Activated naive CD4-positive, alpha-beta T cell treated with anti-CD3 and anti-CD28 coated beads for 36 hours (primary cell): ENCODE results near the gene TSHZ3. TPM values are rescaled to one million over a fixed set of nuclear protein-coding genes. Genes with fewer than 3 reads are reported as not detected.
A peak's percentile ranks its signal among the peaks of the same experiment; 100 is the strongest.

Experiments used
- CTCF ChIA-PET: fragments of 350-600 bp; sonication (Branson Sonifier 250); formaldehyde crosslinking; loops from one replicate; lab custom pipeline; 2021; ENCODE audit warnings: antibody characterized with exemption; lab: Charles Lee
- DNase-seq: peaks from one replicate; pipeline ENCODE4 v3.0.0-alpha.2; 2020
- H3K27ac Mint-ChIP-seq: one replicate; pipeline ENCODE4 v1.8.0; 2021; ENCODE audit warnings: mild to moderate bottlenecking, mixed read lengths
- H3K27me3 Mint-ChIP-seq: one replicate; pipeline ENCODE4 v1.8.0; 2021; ENCODE audit warnings: low read depth, mixed read lengths
- H3K36me3 Mint-ChIP-seq: one replicate; pipeline ENCODE4 v1.8.0; 2021; ENCODE audit warnings: low read depth, mixed read lengths
- H3K4me1 Mint-ChIP-seq: one replicate; pipeline ENCODE4 v1.8.0; 2021; ENCODE audit warnings: low read depth, mixed read lengths
- H3K4me3 Mint-ChIP-seq: one replicate; pipeline ENCODE4 v1.8.0; 2021; ENCODE audit warnings: mild to moderate bottlenecking, moderate library complexity, mixed read lengths
- H3K9me3 Mint-ChIP-seq: one replicate; pipeline ENCODE4 v1.8.0; 2021; ENCODE audit warnings: mixed read lengths
- intact Hi-C: fragments of 100-400 bp; cut with micrococcal nuclease; formaldehyde crosslinking; loops from one replicate; pipeline ENCODE4 v1.15.1; 2023
- total RNA-seq, 2 experiments: library from RNA; stranded (reverse); gene quantifications; one replicate each; pipeline ENCODE4 v1.2.3, GENCODE V29; 2021

The TSHZ3 gene
- total RNA-seq, 2 experiments from 2014 or later: 1.6 to 2.0 TPM

GRCh38 chr19:31352782-31353651 lies 3.8 kb upstream of the TSHZ3 start:
- peaks cover 61% of the 10 kb centered on the region for H3K27me3 Mint-ChIP-seq
- H3K36me3 Mint-ChIP-seq: peaks cover 2% of the 10 kb centered on the region
- H3K4me1 Mint-ChIP-seq: peaks cover 48% of the 10 kb centered on the region
- no peak overlapping the region for H3K27ac Mint-ChIP-seq
- H3K4me3 Mint-ChIP-seq: no peak overlapping the region
- intact Hi-C loops: loop anchor here (5.0 to 10.0 kb wide), 3 partner anchors 992 to 1826 kb away; partner anchors contain the start of genes GPATCH1, VSTM2B and ZNF507
- no peaks in the 10 kb centered on the region for H3K9me3 Mint-ChIP-seq
- CTCF ChIA-PET: interaction anchor here (0.6 to 1.0 kb wide), 2 partner anchors 547 to 872 kb away, joined by 3 read pairs; no protein-coding TSS in a partner anchor
- no peak for DNase-seq

DNA sequence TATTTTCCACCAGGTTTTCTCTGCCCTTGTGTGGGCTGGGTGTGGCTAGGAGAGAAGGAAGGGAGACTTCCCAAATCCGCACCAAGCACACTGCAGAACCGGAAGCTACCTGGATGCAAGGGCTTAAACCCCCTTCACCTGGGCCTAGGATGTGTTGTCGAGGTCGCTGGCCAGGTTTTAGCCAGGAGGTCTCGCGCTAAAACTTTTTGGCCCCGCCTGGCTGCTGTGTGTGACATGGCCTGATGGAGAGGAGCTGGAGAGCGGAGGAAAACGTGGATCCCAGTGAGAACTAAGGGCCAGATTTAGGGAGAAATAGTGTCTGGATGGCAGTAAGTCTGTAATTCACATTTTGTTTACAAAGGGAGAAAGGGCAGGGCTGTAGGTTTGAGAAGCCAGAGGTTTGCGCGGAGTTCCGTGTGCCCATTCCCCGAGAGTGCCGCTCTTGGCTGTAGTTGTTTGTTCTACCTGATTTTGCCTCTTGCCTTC lies 3.1 kb upstream of the TSHZ3 start:
- Mint-ChIP-seq H3K9me3 (no peaks in the 10 kb centered on the region), H3K4me3 (no peak overlapping the region), H3K4me1 (peaks cover 49% of the 10 kb centered on the region), H3K27ac (no peak overlapping the region), H3K27me3 (peaks cover 61% of the 10 kb centered on the region), H3K36me3 (peaks cover 2% of the 10 kb centered on the region)
- intact Hi-C loops: loop anchor here (5.0 to 10.0 kb wide), 3 partner anchors 992 to 1825 kb away; partner anchors contain the start of genes GPATCH1, VSTM2B and ZNF507
- CTCF ChIA-PET: no interaction called here
- DNase-seq: no peak

- Mint-ChIP-seq H3K4me3 (peak overlapping the region; percentile 53), H3K27ac (no peak overlapping the region), H3K9me3 (no peaks in the 10 kb centered on the region), H3K36me3 (peaks cover 2% of the 10 kb centered on the region), H3K4me1 (peaks cover 48% of the 10 kb centered on the region), H3K27me3 (peaks cover 62% of the 10 kb centered on the region)
- intact Hi-C loops: loop anchor here (2.0 to 10.0 kb wide), 4 partner anchors 993 to 1825 kb away; partner anchors contain the start of genes GPATCH1, PDCD5, VSTM2B and ZNF507
- DNase-seq: no peak
- CTCF ChIA-PET: no interaction called here
Observed at GRCh38 chr19:31351855-31352195, 2.6 kb upstream of the TSHZ3 start.

DNA sequence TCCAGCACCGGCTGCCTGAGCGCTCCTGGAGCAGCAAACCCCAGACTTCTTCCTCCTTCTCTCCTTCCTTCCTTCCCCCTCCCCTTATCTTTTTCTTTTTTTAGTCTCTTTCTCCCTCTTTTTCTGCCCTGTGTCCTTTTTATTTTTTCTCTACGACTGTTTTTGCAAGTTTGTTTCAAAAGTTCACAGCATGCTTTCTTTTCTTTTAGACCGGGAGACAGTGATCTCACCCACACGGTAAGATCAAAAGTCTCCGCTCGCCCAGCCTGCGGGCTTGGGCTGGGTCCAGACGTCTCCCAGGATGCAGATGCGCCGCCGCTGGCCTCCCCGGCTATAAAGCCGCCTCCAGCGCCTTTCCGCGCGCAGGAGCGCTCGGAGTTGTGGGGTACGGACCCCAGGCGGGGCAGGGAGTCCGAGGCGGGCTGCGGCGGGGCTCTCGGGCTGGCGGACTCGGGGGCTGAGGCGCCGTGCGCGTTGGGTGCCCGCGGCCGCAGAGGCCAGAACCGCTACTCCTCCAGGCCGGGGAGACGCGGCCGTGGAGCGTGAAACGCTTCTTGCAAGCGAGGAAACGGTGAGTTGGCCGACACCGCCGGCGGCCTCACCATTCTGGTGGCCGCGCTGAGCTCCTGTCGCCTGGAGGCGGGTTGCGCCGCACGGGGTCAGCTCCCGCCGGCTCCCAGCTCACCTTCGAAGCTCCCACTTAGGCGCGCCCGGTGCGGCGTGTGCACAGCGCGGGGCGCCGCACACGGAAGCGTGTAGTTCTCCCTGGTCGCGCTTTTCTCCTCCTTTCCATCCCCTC lies 2.0 kb upstream of the TSHZ3 start:
- CTCF ChIA-PET: no interaction called here
- Mint-ChIP-seq H3K27me3 (peaks cover 61% of the 10 kb centered on the region), H3K9me3 (no peaks in the 10 kb centered on the region), H3K4me1 (peaks cover 42% of the 10 kb centered on the region), H3K36me3 (peaks cover 2% of the 10 kb centered on the region), H3K4me3 (peak overlapping the region; percentile 85), H3K27ac (no peak overlapping the region)
- no peak for DNase-seq
- intact Hi-C loops: loop anchor here (2.0 to 10.0 kb wide), 4 partner anchors 994 to 1824 kb away; partner anchors contain the start of genes GPATCH1, PDCD5, VSTM2B and ZNF507

GRCh38 chr19:31350693-31351055 lies 1.4 kb upstream of the TSHZ3 start:
- H3K27ac Mint-ChIP-seq: no peak overlapping the region
- peak overlapping the region; percentile 85 for H3K4me3 Mint-ChIP-seq
- H3K4me1 Mint-ChIP-seq: peaks cover 39% of the 10 kb centered on the region
- intact Hi-C loops: loop anchor here (2.0 to 10.0 kb wide), 4 partner anchors 994 to 1823 kb away; partner anchors contain the start of genes GPATCH1, PDCD5, VSTM2B and ZNF507
- CTCF ChIA-PET: no interaction called here
- H3K36me3 Mint-ChIP-seq: peaks cover 2% of the 10 kb centered on the region
- H3K9me3 Mint-ChIP-seq: no peaks in the 10 kb centered on the region
- H3K27me3 Mint-ChIP-seq: peaks cover 57% of the 10 kb centered on the region
- no peak for DNase-seq

- intact Hi-C loops: loop anchor here (2.0 to 10.0 kb wide), 4 partner anchors 995 to 1823 kb away; partner anchors contain the start of genes GPATCH1, PDCD5, VSTM2B and ZNF507
- Mint-ChIP-seq H3K27me3 (peaks cover 53% of the 10 kb centered on the region), H3K36me3 (peaks cover 2% of the 10 kb centered on the region), H3K4me1 (peaks cover 35% of the 10 kb centered on the region), H3K27ac (no peak overlapping the region), H3K9me3 (no peaks in the 10 kb centered on the region), H3K4me3 (peak overlapping the region; percentile 55)
- no peak for DNase-seq
- CTCF ChIA-PET: no interaction called here
Observed at GRCh38 chr19:31350033-31350692, 927 bp upstream of the TSHZ3 start.

- no peak for DNase-seq
- no peak overlapping the region for H3K27ac Mint-ChIP-seq
- no peaks in the 10 kb centered on the region for H3K9me3 Mint-ChIP-seq
- intact Hi-C loops: loop anchor here (1.0 to 2.0 kb wide), 2 partner anchors 8 to 134 kb away; no protein-coding TSS in a partner anchor
- CTCF ChIA-PET: no interaction called here
- H3K4me1 Mint-ChIP-seq: peaks cover 21% of the 10 kb centered on the region
- peak overlapping the region; percentile 76 for H3K4me3 Mint-ChIP-seq
- peaks cover 2% of the 10 kb centered on the region for H3K36me3 Mint-ChIP-seq
- peaks cover 40% of the 10 kb centered on the region for H3K27me3 Mint-ChIP-seq
Observed at GRCh38 chr19:31348481-31349159, 616 bp downstream of the TSHZ3 start.

DNA sequence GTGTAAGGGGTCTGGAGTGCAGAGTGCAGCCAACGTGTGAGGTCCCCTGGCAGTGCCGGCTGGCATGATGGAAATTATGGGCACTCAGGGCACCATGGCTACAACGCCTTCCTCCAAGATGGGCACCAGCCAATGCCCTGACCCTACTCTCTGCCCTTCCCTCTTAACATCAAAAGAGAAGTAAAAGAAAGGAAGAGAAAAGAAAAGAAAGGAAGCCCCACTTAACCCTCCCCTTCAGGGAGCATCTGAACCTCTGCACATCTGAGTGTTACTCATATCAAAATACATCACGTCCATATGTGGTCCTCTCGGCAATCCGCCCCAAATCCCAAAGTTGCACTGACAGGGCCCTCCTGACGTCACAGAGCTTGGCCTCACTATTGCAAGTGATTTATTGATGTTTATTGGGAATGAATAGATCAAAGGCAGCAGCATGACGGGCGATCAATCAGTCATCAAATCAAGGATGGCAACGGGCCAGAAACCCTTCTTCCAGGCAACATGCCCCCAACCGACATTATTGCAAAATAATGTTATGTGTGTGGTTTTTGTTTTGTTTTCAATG lies 1.3 kb downstream of the TSHZ3 start:
- peaks cover 36% of the 10 kb centered on the region for H3K27me3 Mint-ChIP-seq
- CTCF ChIA-PET: no interaction called here
- no peaks in the 10 kb centered on the region for H3K9me3 Mint-ChIP-seq
- H3K4me1 Mint-ChIP-seq: peaks cover 15% of the 10 kb centered on the region
- H3K4me3 Mint-ChIP-seq: peak overlapping the region; percentile 76
- peaks cover 2% of the 10 kb centered on the region for H3K36me3 Mint-ChIP-seq
- DNase-seq: no peak
- no peak overlapping the region for H3K27ac Mint-ChIP-seq
- intact Hi-C loops: loop anchor here (1.0 to 2.0 kb wide), 2 partner anchors 8 to 133 kb away; no protein-coding TSS in a partner anchor

DNA sequence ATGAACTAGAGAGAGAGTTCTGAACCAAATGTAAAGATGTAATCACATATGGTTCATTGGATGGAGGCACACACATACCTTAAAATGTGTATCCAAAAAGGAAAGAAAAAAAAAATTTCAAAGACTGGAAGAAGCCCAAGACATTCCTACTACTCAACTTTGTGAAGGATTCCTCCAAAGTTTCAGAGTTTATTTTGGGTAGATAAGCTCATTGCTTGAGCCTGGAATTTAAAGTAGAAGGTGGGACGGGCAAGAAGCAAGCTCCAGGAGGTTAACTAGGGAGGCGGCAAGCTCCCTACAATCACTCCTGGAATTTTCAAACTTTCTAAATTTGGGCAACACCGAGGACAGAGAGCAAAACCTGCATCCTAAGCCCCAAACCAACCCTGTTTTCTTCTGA lies 1.9 kb downstream of the TSHZ3 start:
- DNase-seq: no peak
- Mint-ChIP-seq H3K4me1 (peaks cover 10% of the 10 kb centered on the region), H3K4me3 (no peak overlapping the region), H3K36me3 (peaks cover 2% of the 10 kb centered on the region), H3K27me3 (peaks cover 31% of the 10 kb centered on the region), H3K27ac (no peak overlapping the region), H3K9me3 (no peaks in the 10 kb centered on the region)
- intact Hi-C loops: no loop called here
- CTCF ChIA-PET: no interaction called here

- Mint-ChIP-seq H3K36me3 (peaks cover 2% of the 10 kb centered on the region), H3K27ac (no peak overlapping the region), H3K9me3 (no peaks in the 10 kb centered on the region), H3K27me3 (peaks cover 24% of the 10 kb centered on the region), H3K4me3 (no peak overlapping the region), H3K4me1 (peaks cover 9% of the 10 kb centered on the region)
- CTCF ChIA-PET: interaction anchor here (0.6 kb wide), 1 partner anchor 132 kb away, joined by 7 read pairs; no protein-coding TSS in a partner anchor
- intact Hi-C loops: no loop called here
- no peak for DNase-seq
Observed at GRCh38 chr19:31346184-31347059, 2.8 kb downstream of the TSHZ3 start.
